HG03432 (cell line): ENCODE results near the gene LEF1.
"Not testable (repeated sequence)": the region's sequence is repeated elsewhere in the genome, so short reads cannot be mapped to it uniquely, and the experiment has no call there.

Source experiments
- ATAC-seq: cut with Tn5 transposase; IDR thresholded peaks from one replicate; pipeline ENCODE4 v1.9.1; 2021; ENCODE audit warnings: mild to moderate bottlenecking, moderate library complexity; ENCODE audit not compliant: unreplicated experiment

LEF1 gene

GRCh38 chr4:108042927-108043326 is 125.8 kb downstream of the LEF1 start:
- ATAC-seq: no peak

- no peak for ATAC-seq
These were observed 130.8 kb downstream of the LEF1 start for GRCh38 chr4:108037884-108038283.

GRCh38 chr4:108036213-108036612 is 132.5 kb downstream of the LEF1 start:
- ATAC-seq: peak; percentile 94

- no peak for ATAC-seq
These were observed 133.0 kb downstream of the LEF1 start for GRCh38 chr4:108035691-108036090.

- no peak for ATAC-seq
These were observed 134.2 kb downstream of the LEF1 start for GRCh38 chr4:108034565-108034964.

GRCh38 chr4:108033348-108033747 is 135.4 kb downstream of the LEF1 start:
- ATAC-seq: no peak

GRCh38 chr4:108031427-108032083 is 137.2 kb downstream of the LEF1 start:
- ATAC-seq: no peak

GRCh38 chr4:108030332-108030731 is 138.4 kb downstream of the LEF1 start:
- peak; percentile 96 for ATAC-seq

- no peak for ATAC-seq
These were observed 139.0 kb downstream of the LEF1 start for GRCh38 chr4:108029731-108030130.

GRCh38 chr4:108029016-108029720 is 139.6 kb downstream of the LEF1 start:
- ATAC-seq: no peak

GRCh38 chr4:108024878-108025165 is 143.9 kb downstream of the LEF1 start:
- no peak for ATAC-seq

GRCh38 chr4:108024085-108024877 is 144.5 kb downstream of the LEF1 start:
- no peak for ATAC-seq

GRCh38 chr4:108018884-108019187 is 149.9 kb downstream of the LEF1 start:
- no peak for ATAC-seq

GRCh38 chr4:108018040-108018883 is 150.5 kb downstream of the LEF1 start:
- ATAC-seq: peak; percentile 86

GRCh38 chr4:108013955-108014354 is 154.8 kb downstream of the LEF1 start:
- no peak for ATAC-seq

- no peak for ATAC-seq
These were observed 155.4 kb downstream of the LEF1 start for GRCh38 chr4:108013327-108013726.

- ATAC-seq: not testable (repeated sequence)
These were observed 156.3 kb downstream of the LEF1 start for GRCh38 chr4:108012382-108012781.

- no peak for ATAC-seq
These were observed 158.6 kb downstream of the LEF1 start for GRCh38 chr4:108010167-108010566.

GRCh38 chr4:108008721-108009120 is 160.0 kb downstream of the LEF1 start:
- ATAC-seq: no peak

- ATAC-seq: no peak
These were observed 160.7 kb downstream of the LEF1 start for GRCh38 chr4:108007984-108008383.

GRCh38 chr4:108006361-108006760 is 162.4 kb downstream of the LEF1 start:
- no peak for ATAC-seq
